Esophagus muscularis mucosa (tissue), 4 donors: ENCODE measurements around the gene MRPS18B. TPM values are rescaled to one million over a fixed set of nuclear protein-coding genes. Genes with fewer than 3 reads are reported as not detected.
A peak's percentile ranks its signal among the peaks of the same experiment; 100 is the strongest.
"Not testable (repeated sequence)": the region's sequence is repeated elsewhere in the genome, so short reads cannot be mapped to it uniquely, and the experiment has no call there.

ENCODE experiments used
- DNase-seq: peaks from one replicate; pipeline ENCODE4 v3.0.0-alpha.2; 2017; ENCODE audit errors: extremely low spot score
- H3K27ac ChIP-seq, 4 donors: fragments of 200-600 bp; sonication (generic); replicated peaks in 1 of 4; 1 replicate in 3 of 4; 2 replicates in 1 of 4; pipeline ENCODE4 v1.5.1; 2016 to 2019; ENCODE audit warnings: mild to moderate bottlenecking in 1 of 4
- H3K27me3 ChIP-seq, 4 donors: fragments of 200-600 bp; sonication (generic); one replicate each; pipeline versions ENCODE4 v1.5.1 to v1.6.0; 2016 to 2019
- H3K36me3 ChIP-seq, 4 donors: fragments of 200-600 bp; sonication (generic); one replicate each; pipeline ENCODE4 v1.5.1; 2016 to 2019
- H3K4me1 ChIP-seq, 4 donors: fragments of 200-600 bp; sonication (generic); one replicate each; pipeline ENCODE4 v1.5.1; 2016 to 2019
- H3K4me3 ChIP-seq, 4 donors: fragments of 200-600 bp; sonication (generic); 1 replicate in 2 of 4; 2 replicates in 2 of 4; pipeline ENCODE4 v1.5.1; 2016 to 2019; ENCODE audit warnings: mild to moderate bottlenecking in 4 of 4, moderate library complexity in 1 of 4
- H3K9me3 ChIP-seq, 4 donors: fragments of 200-600 bp; sonication (generic); 1 replicate in 3 of 4; 2 replicates in 1 of 4; pipeline ENCODE4 v1.5.1; 2016 to 2019
- EP300 ChIP-seq: sonication (generic); formaldehyde crosslinking; IDR thresholded peaks from one replicate; pipeline ENCODE4 v1.6.1; 2017; ENCODE audit warnings: antibody characterized with exemption
- POLR2A ChIP-seq: fragments of 450-650 bp; IDR thresholded peaks from one replicate; pipeline ENCODE4 v1.6.1; 2017; ENCODE audit warnings: antibody characterized with exemption, moderate library complexity, mild to moderate bottlenecking, low read depth
- POLR2AphosphoS5 ChIP-seq, 2 donors: sonication (generic); formaldehyde crosslinking; IDR thresholded peaks; one replicate each; pipeline ENCODE4 v1.6.1; 2017; ENCODE audit warnings: antibody characterized with exemption in 2 of 2
- WGBS: methylation state at CpG from one replicate; pipeline ENCODE4 v1.1.5; 2018; 5-methylcytosine and 5-hydroxymethylcytosine counted together
- intact Hi-C: fragments of 100-400 bp; cut with DNase I; formaldehyde crosslinking; loops from one replicate; pipeline ENCODE4 v1.15.1; 2023
- small RNA-seq, 3 donors: library from RNA; depleted of rRNA; stranded (forward); fragments of <200 nt; gene quantifications; one replicate each; pipeline ENCODE3, GENCODE V24; 2016
- total RNA-seq, 4 donors: library from RNA; depleted of rRNA; stranded (reverse); fragments of >200 nt; gene quantifications; one replicate each; pipeline versions ENCODE4 v1.1.0 to v1.2.1, GENCODE V29; 2016
- TF ChIP-seq, protein P1 (sequence below), 3 experiments: fragments of 200-600 bp in 2 of 3; fragments of 450-650 bp in 1 of 3; sonication (generic) in 2 of 3; IDR thresholded peaks; one replicate each; pipeline ENCODE4 v1.5.1; 2017 to 2019; ENCODE audit warnings: antibody characterized with exemption in 3 of 3, mild to moderate bottlenecking in 2 of 3, moderate library complexity in 1 of 3

The MRPS18B gene
- total RNA-seq, 4 donors from 2014 or later: 36.0 to 41.8 (median 40.0) TPM

DNA sequence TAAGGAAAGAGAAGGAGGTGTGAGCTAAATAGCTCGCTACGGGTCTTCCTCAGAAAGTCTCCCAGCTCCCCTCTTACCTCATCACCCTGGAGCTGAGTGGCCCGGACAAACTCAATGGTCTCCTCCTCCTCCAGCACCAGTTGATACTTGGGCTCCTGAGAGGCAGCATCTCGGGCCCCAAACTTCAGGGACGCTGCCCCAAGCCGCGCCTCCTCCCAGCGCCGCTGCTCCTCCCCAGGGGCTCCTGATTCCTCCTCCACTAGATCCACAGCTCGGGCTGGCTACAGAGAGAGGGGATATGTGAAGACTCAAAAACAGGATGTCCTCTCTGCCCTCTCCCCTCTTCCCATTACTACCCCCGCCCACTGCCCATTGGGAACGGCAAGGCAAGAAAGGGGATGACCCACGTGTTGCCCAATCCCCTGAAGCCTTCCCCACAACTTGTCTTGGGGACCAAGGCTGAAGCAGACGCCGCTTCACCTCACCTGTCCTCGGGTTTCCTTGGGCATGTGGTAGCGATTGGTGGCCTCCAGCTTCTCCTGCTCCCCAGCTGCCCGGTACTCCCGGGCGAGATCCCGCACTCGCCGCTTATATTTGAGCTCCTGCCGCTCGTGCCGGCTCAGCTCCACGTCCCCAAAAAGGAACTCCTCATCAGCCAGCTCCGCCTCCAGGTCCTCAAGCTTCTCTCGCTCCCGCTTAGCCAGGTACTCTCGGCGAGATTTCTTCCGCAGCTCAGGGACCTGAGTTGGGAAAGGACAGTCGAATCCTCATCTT lies 47.5 kb downstream of the MRPS18B start:
- TF ChIP-seq, protein P1, sequence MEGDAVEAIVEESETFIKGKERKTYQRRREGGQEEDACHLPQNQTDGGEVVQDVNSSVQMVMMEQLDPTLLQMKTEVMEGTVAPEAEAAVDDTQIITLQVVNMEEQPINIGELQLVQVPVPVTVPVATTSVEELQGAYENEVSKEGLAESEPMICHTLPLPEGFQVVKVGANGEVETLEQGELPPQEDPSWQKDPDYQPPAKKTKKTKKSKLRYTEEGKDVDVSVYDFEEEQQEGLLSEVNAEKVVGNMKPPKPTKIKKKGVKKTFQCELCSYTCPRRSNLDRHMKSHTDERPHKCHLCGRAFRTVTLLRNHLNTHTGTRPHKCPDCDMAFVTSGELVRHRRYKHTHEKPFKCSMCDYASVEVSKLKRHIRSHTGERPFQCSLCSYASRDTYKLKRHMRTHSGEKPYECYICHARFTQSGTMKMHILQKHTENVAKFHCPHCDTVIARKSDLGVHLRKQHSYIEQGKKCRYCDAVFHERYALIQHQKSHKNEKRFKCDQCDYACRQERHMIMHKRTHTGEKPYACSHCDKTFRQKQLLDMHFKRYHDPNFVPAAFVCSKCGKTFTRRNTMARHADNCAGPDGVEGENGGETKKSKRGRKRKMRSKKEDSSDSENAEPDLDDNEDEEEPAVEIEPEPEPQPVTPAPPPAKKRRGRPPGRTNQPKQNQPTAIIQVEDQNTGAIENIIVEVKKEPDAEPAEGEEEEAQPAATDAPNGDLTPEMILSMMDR (IDR thresholded peaks at IDR 0.05): no peak
- TF ChIP-seq POLR2A: no peak
- TF ChIP-seq POLR2AphosphoS5 (IDR thresholded peaks at IDR 0.05): no peak
- no peak for TF ChIP-seq EP300
- no peak overlapping the region for H3K4me3 ChIP-seq
- no peak for DNase-seq
- peaks cover 79 to 100% (median 95%) of the 10 kb centered on the region in 4 donors for H3K36me3 ChIP-seq
- H3K27ac ChIP-seq: no peak overlapping the region
- WGBS: 90% methylated on average over 34 of the region's 34 CpGs
- H3K4me1 ChIP-seq: peaks cover 0 to under 1% (median 0%) of the 10 kb centered on the region in 4 donors
- intact Hi-C loops: no loop called here
- H3K9me3 ChIP-seq: no peaks in the 10 kb centered on the region
- no peaks in the 10 kb centered on the region for H3K27me3 ChIP-seq

DNA sequence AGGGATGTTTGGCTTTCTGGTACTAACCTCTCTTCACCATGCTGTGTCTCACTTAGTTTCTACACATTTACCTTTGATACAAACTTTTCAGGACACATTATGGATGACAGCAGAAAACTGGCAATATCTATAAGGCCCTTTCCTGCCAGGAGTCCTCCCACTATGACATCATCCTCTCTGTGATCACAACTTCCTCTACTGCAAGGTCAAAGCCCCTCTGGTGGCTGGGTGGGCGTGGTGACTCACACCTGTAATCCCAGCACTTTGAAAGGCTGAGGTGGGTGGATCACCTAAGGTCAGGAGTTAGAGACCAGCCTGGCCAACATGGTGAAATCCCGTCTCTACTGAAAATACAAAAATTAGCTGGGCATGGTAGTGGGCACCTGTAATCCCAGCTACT lies 48.7 kb downstream of the MRPS18B start:
- H3K9me3 ChIP-seq, H3K27me3 ChIP-seq, H3K27ac ChIP-seq, DNase-seq, intact Hi-C loops, H3K4me3 ChIP-seq: not testable (repeated sequence)
- 75% methylated on average over 2 of the region's 2 CpGs for WGBS
- Histone ChIP-seq H3K36me3 (peaks cover 73 to 98% (median 93%) of the 10 kb centered on the region in 4 donors), H3K4me1 (peaks cover 2 to 12% (median 7%) of the 10 kb centered on the region in 4 donors)

DNA sequence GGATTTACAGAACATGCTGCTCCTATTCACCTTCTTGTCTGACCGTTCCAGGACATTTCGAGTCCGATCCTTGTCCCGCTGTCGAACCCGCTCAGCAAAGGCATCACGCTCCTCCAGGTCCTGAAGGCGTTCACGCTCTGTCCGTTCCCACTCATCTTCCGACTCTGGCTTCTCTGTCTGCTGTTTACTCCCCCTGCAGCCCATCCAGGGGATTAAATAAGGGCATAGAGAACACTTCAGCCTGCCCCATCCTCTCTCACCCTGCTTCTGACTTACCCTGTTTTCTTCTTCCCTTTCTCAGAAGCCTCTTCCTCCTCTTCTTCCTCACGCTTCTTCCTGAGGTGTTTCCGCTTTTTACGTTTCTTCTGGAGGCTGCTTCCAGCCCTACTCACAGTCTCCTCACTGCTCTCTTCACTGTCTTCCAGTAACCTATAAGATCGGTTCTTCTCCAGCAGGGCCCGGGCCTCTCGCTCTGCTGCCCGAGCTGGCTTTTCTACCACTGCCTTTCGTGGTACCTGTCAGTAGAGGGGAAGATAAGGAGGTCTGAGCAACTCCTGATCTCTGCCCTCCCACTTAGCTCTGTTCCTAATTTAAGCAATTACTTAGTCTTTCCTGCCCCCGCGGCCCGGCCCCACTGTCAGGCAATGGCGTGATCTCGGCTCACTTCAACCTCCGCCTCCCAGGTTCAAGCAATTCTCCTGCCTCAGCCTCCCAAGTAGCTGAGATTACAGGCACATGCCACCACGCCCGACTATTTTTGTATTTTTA lies 53.3 kb downstream of the MRPS18B start:
- 88% methylated on average over 27 of the region's 27 CpGs for WGBS
- TF ChIP-seq, protein P1 (IDR thresholded peaks at IDR 0.05): no peak
- TF ChIP-seq POLR2AphosphoS5 (IDR thresholded peaks at IDR 0.05): no peak
- no peak for TF ChIP-seq EP300
- no peak for TF ChIP-seq POLR2A

DNA sequence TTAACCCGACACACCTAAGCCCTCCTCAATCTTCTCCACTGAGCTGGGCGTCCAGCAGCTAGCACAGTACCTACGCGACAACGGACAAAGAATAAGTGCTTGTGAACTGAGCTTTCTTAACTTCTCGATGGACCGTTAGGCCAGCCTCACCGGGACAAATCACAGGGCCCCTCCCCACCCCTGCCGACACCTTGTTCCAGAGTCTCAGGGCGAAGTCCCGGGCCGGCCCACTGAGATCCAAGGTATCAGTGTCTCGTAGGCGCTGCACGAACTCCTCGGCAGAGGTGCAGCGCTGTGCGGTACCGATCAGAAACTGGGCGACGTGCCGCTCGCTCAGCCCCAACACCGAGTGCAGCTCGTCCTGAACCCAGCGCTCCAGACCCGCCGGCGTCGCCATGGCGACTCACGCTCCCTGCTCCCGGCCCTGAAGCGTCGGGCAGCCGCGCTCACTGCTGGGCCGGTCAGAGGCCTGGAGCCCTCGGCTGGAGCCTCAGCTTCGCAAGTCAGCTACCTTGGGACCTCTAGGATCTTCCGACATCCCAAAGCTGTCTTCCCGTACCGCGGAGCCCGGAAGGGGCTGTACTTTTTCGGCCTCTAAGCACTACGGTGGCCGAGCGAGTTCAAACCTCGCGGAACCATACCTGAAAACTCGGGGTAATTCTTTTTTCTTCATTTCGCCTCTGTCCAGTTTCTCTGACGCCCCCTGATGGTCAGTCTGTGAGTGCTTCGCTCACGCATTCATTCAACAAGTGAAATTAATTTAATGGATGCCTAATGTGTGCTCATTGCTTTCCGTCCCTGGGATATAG lies 55.0 kb downstream of the MRPS18B start, which contains the start of gene DHX16:
Gene DHX16, minus strand, starts transcription at position 562 of the 809 bp plus-strand sequence. Its CDS starts 165 bp downstream, at position 397.
- intact Hi-C loops: loop anchor here (1.0 to 5.0 kb wide), 3 partner anchors 24 to 190 kb away; partner anchors contain the start of gene ATAT1
- peak within 1 kb of the TSS; percentile 80 to 93 (median 84) for H3K27ac ChIP-seq
- peaks cover 30 to 55% (median 50%) of the 10 kb centered on the region in 4 donors for H3K36me3 ChIP-seq
- under 1% methylated on average over 15 of the region's 57 CpGs for WGBS
- H3K9me3 ChIP-seq: no peaks in the 10 kb centered on the region
- H3K4me1 ChIP-seq: peaks cover 16 to 32% (median 23%) of the 10 kb centered on the region in 4 donors
- peak within 1 kb of the TSS; percentile 81 to 95 (median 94) for H3K4me3 ChIP-seq
- H3K27me3 ChIP-seq: no peaks in the 10 kb centered on the region
- TF ChIP-seq, protein P1 (IDR thresholded peaks at IDR 0.05): peak; percentile 86 to 96 (median 94)
- TF ChIP-seq EP300 (no peak), POLR2A (no peak), POLR2AphosphoS5 (IDR thresholded peaks at IDR 0.05) (peak; percentile 86 to 93)
- peak; percentile 98 for DNase-seq

More for the DNA sequence above, 53.3 kb downstream of the MRPS18B start:
- Histone ChIP-seq H3K4me3 (no peak overlapping the region), H3K27me3 (no peaks in the 10 kb centered on the region), H3K36me3 (peaks cover 30 to 55% (median 49%) of the 10 kb centered on the region in 4 donors), H3K4me1 (peaks cover 16 to 32% (median 23%) of the 10 kb centered on the region in 4 donors), H3K27ac (no peak overlapping the region), H3K9me3 (no peaks in the 10 kb centered on the region)
- intact Hi-C loops: loop anchor here (5.0 kb wide), 1 partner anchor 189 kb away; no protein-coding TSS in a partner anchor
- no peak for DNase-seq

Small RNA genes lying within 50 kb of the gene (small RNA-seq; reads per million reads assigned to genes)
- 1.1 to 3.5 (median 1.5) reads per million in 3 donors for gene MIR877

Other genes starting within 250 kb of the MRPS18B start
- gene HLA-E, start 128.3 kb upstream of the MRPS18B start, total RNA-seq: 100 to 1,000 TPM; 294 to 649 (median 523) TPM
- 10 to 100 TPM; 30.3 to 53.5 (median 36.1) TPM for gene GNL1, start 61.4 kb upstream of the MRPS18B start, total RNA-seq
- gene PRR3, start 60.5 kb upstream of the MRPS18B start, total RNA-seq: 10 to 100 TPM in 1 of 4 donors, 1 to 10 TPM in 3; 3.8 to 10.6 (median 4.5) TPM
- 10 to 100 TPM; 39.0 to 60.8 (median 51.4) TPM for gene ABCF1, start 46.4 kb upstream of the MRPS18B start, total RNA-seq
- gene PPP1R10, start 597 bp upstream of the MRPS18B start, total RNA-seq: 10 to 100 TPM; 24.5 to 53.6 (median 37.9) TPM
- 1 to 10 TPM; 2.7 to 8.7 (median 5.1) TPM for gene ATAT1, start 9.0 kb downstream of the MRPS18B start, total RNA-seq
- gene C6orf136, start 29.3 kb downstream of the MRPS18B start, total RNA-seq: 10 to 100 TPM in 3 of 4 donors, 1 to 10 TPM in 1; 8.0 to 28.2 (median 24.0) TPM
- 10 to 100 TPM; 20.3 to 41.1 (median 31.1) TPM for gene DHX16, start 55.2 kb downstream of the MRPS18B start, total RNA-seq
- gene PPP1R18, start 68.8 kb downstream of the MRPS18B start, total RNA-seq: 100 to 1,000 TPM in 1 of 4 donors, 10 to 100 TPM in 3; 39.5 to 104 (median 59.8) TPM
- gene NRM, start 73.1 kb downstream of the MRPS18B start, total RNA-seq: 10 to 100 TPM in 1 of 4 donors, 1 to 10 TPM in 3; 4.6 to 10.2 (median 6.2) TPM
- gene MDC1, start 99.4 kb downstream of the MRPS18B start, total RNA-seq: 10 to 100 TPM; 10.8 to 20.3 (median 13.1) TPM
- gene TUBB, start 102.5 kb downstream of the MRPS18B start, total RNA-seq: 100 to 1,000 TPM; 208 to 398 (median 272) TPM
- gene FLOT1, start 124.8 kb downstream of the MRPS18B start, total RNA-seq: 100 to 1,000 TPM; 115 to 214 (median 166) TPM
- 10 to 100 TPM in 2 of 4 donors, 1 to 10 TPM in 2; 8.9 to 45.4 (median 11.0) TPM for gene IER3, start 126.7 kb downstream of the MRPS18B start, total RNA-seq